HUES6 (cell line): ENCODE results near the gene SCT.

Source experiments
- H3K27ac ChIP-seq: 2 replicates; pipeline ENCODE4 v1.7.0; 2013; ENCODE audit warnings: low read depth, mild to moderate bottlenecking, low read length, inconsistent platforms
- H3K27me3 ChIP-seq: 2 replicates; pipeline ENCODE4 v1.6.1; 2013; ENCODE audit warnings: low read length; ENCODE audit not compliant: control insufficient read depth, insufficient read depth
- H3K36me3 ChIP-seq: 2 replicates; pipeline ENCODE4 v1.6.1; 2013; ENCODE audit warnings: low read length; ENCODE audit not compliant: control insufficient read depth, insufficient read depth
- H3K4me1 ChIP-seq: 2 replicates; pipeline ENCODE4 v1.6.1; 2013; ENCODE audit warnings: low read length; ENCODE audit not compliant: control insufficient read depth, insufficient read depth
- H3K4me3 ChIP-seq: 2 replicates; pipeline ENCODE4 v1.5.1; 2013; ENCODE audit warnings: low read depth, low read length
- H3K9ac ChIP-seq: one replicate; pipeline ENCODE4 v1.6.1; 2013; ENCODE audit warnings: mild to moderate bottlenecking, low read length
- H3K9me3 ChIP-seq: 2 replicates; pipeline ENCODE4 v1.6.1; 2013; ENCODE audit warnings: low read depth, low read length; ENCODE audit not compliant: control insufficient read depth, insufficient read depth

The SCT gene

GRCh38 chr11:643366-643765 is 16.4 kb upstream of the SCT start:
- H3K27ac ChIP-seq: no peak overlapping the region
- peaks cover 9% of the 10 kb centered on the region for H3K4me1 ChIP-seq
- peaks cover 21% of the 10 kb centered on the region for H3K36me3 ChIP-seq

DNA sequence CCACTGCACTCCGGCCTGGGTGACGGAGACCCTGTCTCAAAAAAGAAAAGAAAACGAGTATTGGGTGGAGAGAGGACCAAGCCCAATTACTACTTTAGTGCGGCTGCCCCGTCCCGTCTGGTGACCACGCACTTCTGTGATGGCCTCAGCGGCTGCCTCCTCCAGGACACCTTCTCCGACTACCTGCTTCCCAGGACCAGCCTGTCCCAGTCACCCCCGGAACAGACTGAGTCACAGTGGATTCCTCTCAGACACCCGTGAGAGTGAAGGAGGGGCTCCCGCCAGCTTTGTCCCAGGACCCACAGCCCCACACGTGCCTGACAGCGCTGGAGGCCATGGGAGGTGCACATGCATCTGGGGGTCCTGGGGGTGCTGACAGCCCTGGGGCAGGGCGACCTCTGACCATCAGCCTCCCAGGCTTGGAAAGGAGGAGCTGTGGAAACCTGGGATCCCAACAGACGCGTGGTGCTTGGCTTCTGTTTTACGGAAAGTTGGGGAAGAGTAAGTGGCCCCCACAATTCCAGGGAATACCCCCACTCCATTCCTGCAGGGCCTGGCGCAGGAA is 14.9 kb upstream of the SCT start:
- Histone ChIP-seq H3K4me3 (no peak overlapping the region), H3K27ac (no peak overlapping the region), H3K9me3 (no peaks in the 10 kb centered on the region), H3K9ac (no peak overlapping the region), H3K27me3 (peaks cover 27% of the 10 kb centered on the region), H3K36me3 (peaks cover 17% of the 10 kb centered on the region), H3K4me1 (peaks cover 18% of the 10 kb centered on the region)

More at GRCh38 chr11:643366-643765, 16.4 kb upstream of the SCT start:
- Histone ChIP-seq H3K27me3 (peaks cover 12% of the 10 kb centered on the region), H3K9ac (no peak overlapping the region), H3K4me3 (no peak overlapping the region), H3K9me3 (no peaks in the 10 kb centered on the region)

- H3K9ac ChIP-seq: no peak overlapping the region
- H3K36me3 ChIP-seq: peaks cover 17% of the 10 kb centered on the region
- H3K27ac ChIP-seq: no peak overlapping the region
- no peaks in the 10 kb centered on the region for H3K9me3 ChIP-seq
- H3K4me3 ChIP-seq: no peak overlapping the region
- H3K27me3 ChIP-seq: peaks cover 42% of the 10 kb centered on the region
- H3K4me1 ChIP-seq: peaks cover 18% of the 10 kb centered on the region
Measured at GRCh38 chr11:640021-640706, 13.2 kb upstream of the SCT start.

DNA sequence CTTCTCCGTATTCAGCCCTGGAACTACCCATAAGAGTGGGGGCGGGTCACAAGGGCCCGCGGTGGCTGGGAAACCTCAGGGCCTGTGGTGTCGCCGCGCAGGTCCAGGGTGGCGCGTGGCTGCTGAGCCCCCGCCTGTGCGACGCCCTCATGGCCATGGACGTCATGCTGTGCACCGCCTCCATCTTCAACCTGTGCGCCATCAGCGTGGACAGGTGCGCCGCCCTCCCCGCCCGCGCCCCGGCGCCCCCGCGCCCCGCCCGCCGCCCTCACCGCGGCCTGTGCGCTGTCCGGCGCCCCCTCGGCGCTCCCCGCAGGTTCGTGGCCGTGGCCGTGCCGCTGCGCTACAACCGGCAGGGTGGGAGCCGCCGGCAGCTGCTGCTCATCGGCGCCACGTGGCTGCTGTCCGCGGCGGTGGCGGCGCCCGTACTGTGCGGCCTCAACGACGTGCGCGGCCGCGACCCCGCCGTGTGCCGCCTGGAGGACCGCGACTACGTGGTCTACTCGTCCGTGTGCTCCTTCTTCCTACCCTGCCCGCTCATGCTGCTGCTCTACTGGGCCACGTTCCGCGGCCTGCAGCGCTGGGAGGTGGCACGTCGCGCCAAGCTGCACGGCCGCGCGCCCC is 12.5 kb upstream of the SCT start:
- no peak overlapping the region for H3K27ac ChIP-seq
- peak overlapping the region; percentile 54 for H3K4me3 ChIP-seq
- peak overlapping the region; percentile 69 for H3K9ac ChIP-seq
- H3K27me3 ChIP-seq: peaks cover 48% of the 10 kb centered on the region
- H3K4me1 ChIP-seq: peaks cover 18% of the 10 kb centered on the region
- no peaks in the 10 kb centered on the region for H3K9me3 ChIP-seq
- peaks cover 16% of the 10 kb centered on the region for H3K36me3 ChIP-seq

DNA sequence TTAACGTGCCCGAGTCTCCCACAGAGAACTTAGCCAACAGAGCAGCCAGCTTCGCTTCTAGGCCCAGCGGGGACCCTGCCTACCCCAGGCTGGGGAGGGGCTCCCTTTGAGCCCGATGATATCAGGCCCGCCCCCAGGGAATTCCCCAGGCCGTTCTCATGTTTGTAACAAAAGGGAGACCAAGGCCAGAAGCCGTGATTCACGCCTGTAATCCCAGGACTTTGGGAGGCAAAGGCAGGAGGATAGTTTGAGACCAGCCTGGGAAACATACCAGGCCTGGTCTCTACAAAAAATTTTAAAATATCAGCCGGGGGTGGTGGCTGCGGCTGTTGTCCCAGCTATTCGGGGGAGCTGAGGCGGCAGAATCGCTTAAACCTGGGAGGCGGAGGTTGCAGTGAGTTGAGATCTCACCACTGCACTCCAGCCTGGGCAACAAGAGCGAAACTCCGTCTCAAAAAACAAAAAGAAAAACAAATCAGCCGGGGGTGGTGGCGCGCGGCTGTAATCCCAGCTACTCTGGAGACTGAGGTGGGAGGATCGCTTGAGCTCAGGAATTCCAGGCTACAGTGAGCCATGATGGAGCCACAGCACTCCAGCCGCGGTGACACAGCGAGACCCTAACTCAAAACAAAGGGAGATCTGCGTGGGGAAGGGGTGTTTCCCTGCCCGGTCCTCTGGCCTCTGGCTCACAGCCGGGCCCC is 11.8 kb upstream of the SCT start:
- H3K27me3 ChIP-seq: peaks cover 48% of the 10 kb centered on the region
- peaks cover 9% of the 10 kb centered on the region for H3K36me3 ChIP-seq
- peaks cover 18% of the 10 kb centered on the region for H3K4me1 ChIP-seq
- no peaks in the 10 kb centered on the region for H3K9me3 ChIP-seq
- H3K27ac ChIP-seq: peak overlapping the region; percentile 53; the same call in 1 of the 2 replicates
- peak overlapping the region; percentile 54 for H3K4me3 ChIP-seq
- H3K9ac ChIP-seq: peak overlapping the region; percentile 69

- Histone ChIP-seq H3K36me3 (peaks cover 4% of the 10 kb centered on the region; the same call in 1 of the 2 replicates), H3K27me3 (peaks cover 48% of the 10 kb centered on the region), H3K4me3 (peak overlapping the region; percentile 54), H3K9ac (peak overlapping the region; percentile 31), H3K4me1 (peaks cover 18% of the 10 kb centered on the region), H3K9me3 (no peaks in the 10 kb centered on the region), H3K27ac (no peak overlapping the region)
Measured at GRCh38 chr11:637593-638521, 10.9 kb upstream of the SCT start.

- H3K4me1 ChIP-seq: peaks cover 18% of the 10 kb centered on the region
- H3K4me3 ChIP-seq: peak overlapping the region; percentile 54
- no peaks in the 10 kb centered on the region for H3K36me3 ChIP-seq
- H3K27ac ChIP-seq: no peak overlapping the region
- no peaks in the 10 kb centered on the region for H3K9me3 ChIP-seq
- peaks cover 48% of the 10 kb centered on the region for H3K27me3 ChIP-seq
- peak overlapping the region; percentile 31 for H3K9ac ChIP-seq
Measured at GRCh38 chr11:637333-637592, 10.3 kb upstream of the SCT start.

GRCh38 chr11:636511-637332 is 9.7 kb upstream of the SCT start, which contains the start of gene DRD4:
DRD4 (plus strand) TSS chr11:637269; CDS start chr11:637305, 36 bp downstream.
- Histone ChIP-seq H3K27me3 (peaks cover 48% of the 10 kb centered on the region), H3K27ac (no peak within 1 kb of the TSS), H3K4me3 (peak within 1 kb of the TSS; percentile 54), H3K9ac (peak within 1 kb of the TSS; percentile 31), H3K4me1 (peaks cover 18% of the 10 kb centered on the region), H3K9me3 (no peaks in the 10 kb centered on the region), H3K36me3 (no peaks in the 10 kb centered on the region)

- H3K4me3 ChIP-seq: no peak overlapping the region
- no peak overlapping the region for H3K27ac ChIP-seq
- H3K4me1 ChIP-seq: peaks cover 18% of the 10 kb centered on the region
- H3K27me3 ChIP-seq: peaks cover 48% of the 10 kb centered on the region
- no peak overlapping the region for H3K9ac ChIP-seq
- no peaks in the 10 kb centered on the region for H3K9me3 ChIP-seq
- no peaks in the 10 kb centered on the region for H3K36me3 ChIP-seq
Measured at GRCh38 chr11:635945-636510, 9.0 kb upstream of the SCT start.
